ENCODE measurements around the gene CIB1.

Gene CIB1

DNA sequence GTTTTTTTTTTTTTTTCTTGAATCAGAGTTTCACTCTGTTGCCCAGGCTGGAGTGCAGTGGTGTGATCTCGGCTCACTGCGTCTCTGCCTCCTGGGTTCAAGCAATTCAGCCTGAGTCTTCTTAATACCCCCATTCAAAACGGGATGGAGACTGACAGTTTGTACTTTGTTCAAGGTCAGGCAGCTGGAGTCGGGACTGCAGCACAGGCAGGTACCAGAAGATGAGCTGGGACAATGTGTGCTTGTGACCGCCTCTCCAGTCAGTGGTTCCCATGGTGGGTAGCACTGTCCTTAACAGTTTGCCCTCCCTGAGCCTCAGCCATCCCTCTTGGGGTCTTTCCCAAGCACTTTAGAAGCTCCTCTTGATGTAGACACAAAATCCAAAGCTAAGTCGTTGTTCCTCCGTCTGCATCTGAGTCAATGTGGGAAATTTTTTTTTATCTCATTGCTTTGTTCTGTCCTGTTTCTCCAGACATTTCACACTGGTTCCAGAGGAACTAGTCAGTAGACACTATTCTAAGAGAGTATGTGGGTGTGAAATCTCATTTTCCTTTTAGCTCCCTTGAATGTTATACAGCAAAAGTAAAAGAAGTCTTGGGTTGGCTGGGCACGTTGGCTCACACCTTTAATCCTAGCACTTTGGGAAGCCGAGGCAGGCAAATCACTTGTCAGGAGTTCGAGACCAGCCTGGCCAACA is 10.3 kb upstream of the CIB1 start:
- H3K4me2 ChIP-seq: no peak overlapping the region
- no peak overlapping the region for H2AFZ ChIP-seq (ENCODE audit: low read depth)
- no peak overlapping the region for H3K27ac ChIP-seq
- TF ChIP-seq, protein P1, sequence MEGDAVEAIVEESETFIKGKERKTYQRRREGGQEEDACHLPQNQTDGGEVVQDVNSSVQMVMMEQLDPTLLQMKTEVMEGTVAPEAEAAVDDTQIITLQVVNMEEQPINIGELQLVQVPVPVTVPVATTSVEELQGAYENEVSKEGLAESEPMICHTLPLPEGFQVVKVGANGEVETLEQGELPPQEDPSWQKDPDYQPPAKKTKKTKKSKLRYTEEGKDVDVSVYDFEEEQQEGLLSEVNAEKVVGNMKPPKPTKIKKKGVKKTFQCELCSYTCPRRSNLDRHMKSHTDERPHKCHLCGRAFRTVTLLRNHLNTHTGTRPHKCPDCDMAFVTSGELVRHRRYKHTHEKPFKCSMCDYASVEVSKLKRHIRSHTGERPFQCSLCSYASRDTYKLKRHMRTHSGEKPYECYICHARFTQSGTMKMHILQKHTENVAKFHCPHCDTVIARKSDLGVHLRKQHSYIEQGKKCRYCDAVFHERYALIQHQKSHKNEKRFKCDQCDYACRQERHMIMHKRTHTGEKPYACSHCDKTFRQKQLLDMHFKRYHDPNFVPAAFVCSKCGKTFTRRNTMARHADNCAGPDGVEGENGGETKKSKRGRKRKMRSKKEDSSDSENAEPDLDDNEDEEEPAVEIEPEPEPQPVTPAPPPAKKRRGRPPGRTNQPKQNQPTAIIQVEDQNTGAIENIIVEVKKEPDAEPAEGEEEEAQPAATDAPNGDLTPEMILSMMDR (conservative IDR thresholded peaks at IDR 0.05; ENCODE audit: low read depth, low read length): no peak
- H3K4me1 ChIP-seq (ENCODE audit: low read depth, poor library complexity, severe bottlenecking): no peaks in the 10 kb centered on the region
- H3K36me3 ChIP-seq (ENCODE audit: insufficient read depth): no peaks in the 10 kb centered on the region
- H3K79me2 ChIP-seq (ENCODE audit: insufficient read depth, low read depth): no peaks in the 10 kb centered on the region
- no peaks in the 10 kb centered on the region for H4K20me1 ChIP-seq (ENCODE audit: insufficient read depth)
- no peak overlapping the region for H3K4me3 ChIP-seq (IDR thresholded peaks at IDR 0.05; ENCODE audit: insufficient read depth, low read depth, low read length)
- no peak overlapping the region for H3K9ac ChIP-seq
- H3K27me3 ChIP-seq (ENCODE audit: insufficient read depth, low read depth): no peaks in the 10 kb centered on the region

- Histone ChIP-seq H3K27me3 (ENCODE audit: insufficient read depth, low read depth) (no peaks in the 10 kb centered on the region), H3K9ac (no peak overlapping the region), H3K4me2 (no peak overlapping the region), H4K20me1 (ENCODE audit: insufficient read depth) (no peaks in the 10 kb centered on the region), H3K27ac (no peak overlapping the region), H3K36me3 (ENCODE audit: insufficient read depth) (no peaks in the 10 kb centered on the region), H3K79me2 (ENCODE audit: insufficient read depth, low read depth) (no peaks in the 10 kb centered on the region), H2AFZ (ENCODE audit: low read depth) (no peak overlapping the region), H3K4me1 (ENCODE audit: low read depth, poor library complexity, severe bottlenecking) (no peaks in the 10 kb centered on the region), H3K4me3 (IDR thresholded peaks at IDR 0.05; ENCODE audit: insufficient read depth, low read depth, low read length) (no peak overlapping the region)
- TF ChIP-seq, protein P1 (conservative IDR thresholded peaks at IDR 0.05; ENCODE audit: low read depth, low read length): no peak
These were observed 7.8 kb upstream of the CIB1 start for GRCh38 chr15:90241343-90242192.

DNA sequence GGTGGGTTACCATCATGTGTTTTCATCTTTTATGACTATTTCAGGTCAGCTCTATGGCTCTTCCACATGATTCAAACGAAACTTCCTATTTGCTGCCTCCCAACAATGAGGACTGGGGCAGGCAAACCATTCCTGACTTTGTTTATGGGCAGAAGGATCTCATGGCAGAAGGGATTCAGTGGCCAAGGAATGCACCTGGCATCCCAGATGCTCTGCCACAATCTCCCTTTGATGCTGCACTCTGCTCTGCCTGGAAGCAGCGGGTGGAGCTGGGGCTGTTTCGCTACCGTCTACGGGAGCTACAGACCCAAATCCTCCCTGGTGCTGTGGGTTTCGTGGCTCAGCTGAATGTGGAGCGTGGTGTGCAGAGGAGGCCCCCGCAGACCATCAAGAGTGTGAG is 7.1 kb upstream of the CIB1 start:
- H3K4me1 ChIP-seq (ENCODE audit: low read depth, poor library complexity, severe bottlenecking): no peaks in the 10 kb centered on the region
- no peak overlapping the region for H3K4me2 ChIP-seq
- H3K27ac ChIP-seq: no peak overlapping the region
- H3K36me3 ChIP-seq (ENCODE audit: insufficient read depth): no peaks in the 10 kb centered on the region
- no peaks in the 10 kb centered on the region for H3K27me3 ChIP-seq (ENCODE audit: insufficient read depth, low read depth)
- no peaks in the 10 kb centered on the region for H3K79me2 ChIP-seq (ENCODE audit: insufficient read depth, low read depth)
- TF ChIP-seq, protein P1 (conservative IDR thresholded peaks at IDR 0.05; ENCODE audit: low read depth, low read length): no peak
- H3K9ac ChIP-seq: no peak overlapping the region
- no peak overlapping the region for H2AFZ ChIP-seq (ENCODE audit: low read depth)
- no peaks in the 10 kb centered on the region for H4K20me1 ChIP-seq (ENCODE audit: insufficient read depth)
- H3K4me3 ChIP-seq (IDR thresholded peaks at IDR 0.05; ENCODE audit: insufficient read depth, low read depth, low read length): no peak overlapping the region

DNA sequence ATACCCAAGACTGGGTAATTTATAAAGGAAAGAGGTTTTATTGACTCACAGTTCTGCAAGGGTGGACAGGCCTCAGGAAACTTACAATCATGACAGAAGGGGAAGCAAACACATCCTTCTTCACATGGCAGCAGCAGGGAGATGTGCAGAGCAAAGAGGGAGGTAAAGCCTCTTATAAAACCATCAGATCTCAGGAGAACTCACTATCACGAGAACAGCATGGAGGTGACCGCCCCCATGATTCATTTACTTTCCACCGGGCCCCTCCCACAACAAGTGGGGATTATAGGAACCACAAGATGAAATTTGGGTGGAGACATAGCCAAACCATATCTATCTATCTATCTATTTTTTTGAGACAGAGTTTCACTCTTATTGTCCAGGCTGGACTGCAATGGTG is 5.6 kb upstream of the CIB1 start:
- Histone ChIP-seq H3K27ac (no peak overlapping the region), H3K4me3 (IDR thresholded peaks at IDR 0.05; ENCODE audit: insufficient read depth, low read depth, low read length) (no peak overlapping the region), H3K4me1 (ENCODE audit: low read depth, poor library complexity, severe bottlenecking) (peaks cover 3% of the 10 kb centered on the region), H3K36me3 (ENCODE audit: insufficient read depth) (no peaks in the 10 kb centered on the region), H3K79me2 (ENCODE audit: insufficient read depth, low read depth) (no peaks in the 10 kb centered on the region), H2AFZ (ENCODE audit: low read depth) (no peak overlapping the region), H3K9ac (no peak overlapping the region), H4K20me1 (ENCODE audit: insufficient read depth) (no peaks in the 10 kb centered on the region), H3K27me3 (ENCODE audit: insufficient read depth, low read depth) (no peaks in the 10 kb centered on the region), H3K4me2 (no peak overlapping the region)
- TF ChIP-seq, protein P1 (conservative IDR thresholded peaks at IDR 0.05; ENCODE audit: low read depth, low read length): no peak
